NCI-H1105 (cell line): Measurements from ENCODE around the gene ACTR1B.
"Not testable (repeated sequence)": the region's sequence is repeated elsewhere in the genome, so short reads cannot be mapped to it uniquely, and the experiment has no call there.

ENCODE experiments used
- DNase-seq: peaks from one replicate; lab custom pipeline; 2025; lab: John Stamatoyannopoulos, UW

The ACTR1B gene

GRCh38 chr2:97663962-97664635 lies at the start of gene ACTR1B:
ACTR1B (minus strand) TSS chr2:97664044; CDS start chr2:97663890, 154 bp downstream.
- peak; percentile 96 for DNase-seq

- DNase-seq, result no peak
Observed at GRCh38 chr2:97712693-97713295, 49.0 kb upstream of the ACTR1B start.

- DNase-seq, result not testable (repeated sequence)
Observed at GRCh38 chr2:97712175-97712574, 48.3 kb upstream of the ACTR1B start.

- no peak for DNase-seq
Observed at GRCh38 chr2:97711394-97711711, 47.5 kb upstream of the ACTR1B start.

DNA sequence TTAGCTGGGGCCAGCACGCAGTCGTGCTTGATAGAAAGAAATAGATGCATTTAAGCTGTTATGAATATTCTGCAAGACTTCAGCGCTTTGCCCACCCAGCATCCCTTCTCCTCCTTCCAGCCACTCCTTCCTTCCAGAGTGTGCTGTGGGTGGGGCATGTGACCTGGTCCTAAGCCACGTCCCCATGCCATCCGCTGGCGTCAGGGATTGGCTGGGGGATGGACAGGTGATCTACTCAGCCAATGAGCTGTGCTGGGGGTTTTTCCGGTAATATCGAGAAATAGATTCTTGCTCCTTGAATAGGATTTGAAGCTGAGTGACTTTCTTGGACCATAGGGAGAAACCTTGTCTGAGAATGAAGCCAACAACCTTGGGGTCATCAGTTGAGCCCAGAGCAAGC lies 44.8 kb upstream of the ACTR1B start:
- DNase-seq, result no peak

DNA sequence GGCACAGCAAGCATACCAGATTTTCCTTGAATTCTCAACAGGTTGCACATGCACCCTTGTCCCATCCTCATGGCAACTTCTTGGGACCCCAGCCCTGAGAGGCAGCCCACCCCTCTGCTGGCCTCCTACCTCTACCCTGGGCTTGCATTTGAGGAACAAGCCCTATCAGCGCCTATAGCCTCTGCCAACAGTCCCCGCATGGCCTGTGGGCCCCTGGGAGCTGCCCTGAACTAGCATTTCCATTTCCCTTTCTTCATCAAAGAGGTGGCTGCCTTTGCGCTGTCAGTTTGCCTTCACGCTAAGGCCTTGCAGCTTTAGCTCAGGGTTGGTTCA lies 44.2 kb upstream of the ACTR1B start:
- DNase-seq, result no peak

DNA sequence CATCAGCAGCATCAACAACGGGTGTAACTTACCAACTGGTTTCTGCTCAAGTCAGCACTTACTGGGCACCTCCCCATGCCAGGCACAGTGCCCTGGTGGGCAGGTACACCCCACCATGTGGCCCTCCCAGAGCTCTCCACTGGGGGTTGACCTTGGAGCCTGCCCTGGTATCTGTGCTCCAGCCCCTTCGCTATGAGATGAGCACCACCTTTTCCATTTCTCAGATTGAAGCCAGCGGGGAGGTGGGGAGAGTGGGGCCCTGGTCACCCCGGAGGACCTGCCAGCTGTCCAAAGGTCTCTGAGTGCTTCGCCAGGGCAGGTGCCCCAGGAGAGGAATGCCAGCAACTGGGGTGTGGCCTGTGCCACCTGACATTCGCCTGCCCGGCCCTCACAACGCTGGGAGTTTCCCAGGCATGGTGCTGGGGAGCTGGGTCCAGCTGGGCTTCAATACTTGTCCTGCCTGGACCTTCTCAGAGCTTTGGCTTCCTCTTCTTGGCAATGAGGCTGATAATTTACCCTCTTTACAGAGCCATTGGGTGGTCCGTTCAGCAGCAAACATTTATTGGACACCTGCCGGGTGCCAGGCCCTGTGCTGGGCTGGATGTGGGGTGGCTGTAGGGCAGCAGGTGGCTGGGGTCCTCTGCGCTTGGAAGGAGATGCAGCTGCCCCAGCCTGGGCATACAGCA lies 43.7 kb upstream of the ACTR1B start:
- no peak for DNase-seq

GRCh38 chr2:97706708-97707345 lies 43.0 kb upstream of the ACTR1B start:
- DNase-seq, result no peak

- DNase-seq, result no peak
Observed at GRCh38 chr2:97706112-97706511, 42.3 kb upstream of the ACTR1B start.

GRCh38 chr2:97704989-97705388 lies 41.1 kb upstream of the ACTR1B start:
- no peak for DNase-seq

DNA sequence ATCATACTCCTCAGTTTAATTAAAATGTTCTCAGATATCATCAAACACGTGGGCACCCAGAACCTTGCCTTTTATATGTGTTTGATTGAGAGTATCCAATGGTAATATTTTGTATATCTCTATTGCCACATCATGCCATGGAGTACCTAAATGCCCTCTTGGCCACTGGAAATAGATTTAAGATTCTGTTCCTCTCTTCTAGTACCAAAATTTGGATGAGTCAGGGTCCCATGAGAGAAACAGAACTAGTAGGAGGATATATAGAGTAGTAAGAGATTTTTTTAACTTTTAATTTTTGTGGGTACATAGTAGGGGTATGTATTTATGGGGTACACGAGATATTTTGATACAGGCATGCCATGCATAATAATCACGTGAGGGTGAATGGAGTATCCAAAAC lies 39.9 kb upstream of the ACTR1B start:
- DNase-seq, result no peak

- no peak for DNase-seq
Observed at GRCh38 chr2:97702731-97703470, 39.1 kb upstream of the ACTR1B start.

DNA sequence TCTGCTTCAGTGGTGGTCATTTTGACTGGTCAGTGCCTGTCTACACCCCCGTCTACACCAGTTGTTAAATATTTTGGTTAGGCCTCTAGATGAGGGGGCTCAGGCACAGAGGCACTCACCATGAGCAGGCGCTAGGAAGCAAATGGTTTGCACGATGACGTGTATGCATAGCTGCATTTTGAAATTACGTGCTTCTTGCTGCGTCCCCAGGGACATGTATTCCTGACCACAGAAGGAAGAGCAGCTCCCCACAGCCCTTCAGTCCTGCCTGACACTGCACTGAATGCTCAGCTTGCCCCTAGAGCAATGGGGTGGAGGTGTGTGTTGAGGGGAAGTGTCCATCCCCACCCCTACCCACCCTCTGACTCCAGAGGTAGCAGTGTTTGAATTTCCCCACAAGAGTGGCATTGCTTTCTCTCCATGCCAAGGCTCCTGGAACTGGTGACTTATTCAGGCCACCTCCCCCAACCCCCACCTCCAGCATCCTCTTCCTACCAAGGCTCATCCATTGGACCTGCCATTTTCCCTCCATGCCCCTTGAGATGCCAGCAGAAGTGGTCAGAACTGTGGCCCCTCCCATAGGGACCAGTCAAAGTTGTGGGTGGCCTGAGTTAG lies 38.1 kb upstream of the ACTR1B start:
- no peak for DNase-seq

DNA sequence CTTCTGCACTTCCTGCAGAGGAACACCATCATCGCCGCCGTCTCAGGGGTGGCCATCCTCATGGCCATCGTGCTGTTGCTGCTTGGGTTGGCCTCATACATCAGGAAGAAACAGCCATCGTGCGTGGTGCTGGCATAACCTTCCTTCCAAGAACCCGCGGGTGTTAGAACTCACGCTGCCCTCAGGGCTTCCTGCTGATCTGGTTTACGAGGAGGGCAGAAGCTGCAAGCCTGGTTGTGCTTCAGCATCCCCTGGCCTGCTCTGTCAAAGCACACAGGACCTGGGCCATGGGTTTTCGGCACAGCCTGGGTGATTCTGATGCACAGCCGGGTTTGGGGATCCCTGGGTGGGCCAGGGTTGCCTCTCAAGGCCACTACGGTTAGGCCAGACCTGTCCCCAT lies 37.3 kb upstream of the ACTR1B start:
- no peak for DNase-seq

- DNase-seq, result peak; percentile 32
Observed at GRCh38 chr2:97699765-97700444, 36.1 kb upstream of the ACTR1B start.

- no peak for DNase-seq
Observed at GRCh38 chr2:97698530-97698929, 34.7 kb upstream of the ACTR1B start.

GRCh38 chr2:97697252-97698235 lies 33.7 kb upstream of the ACTR1B start:
- DNase-seq, result peak; percentile 75

DNA sequence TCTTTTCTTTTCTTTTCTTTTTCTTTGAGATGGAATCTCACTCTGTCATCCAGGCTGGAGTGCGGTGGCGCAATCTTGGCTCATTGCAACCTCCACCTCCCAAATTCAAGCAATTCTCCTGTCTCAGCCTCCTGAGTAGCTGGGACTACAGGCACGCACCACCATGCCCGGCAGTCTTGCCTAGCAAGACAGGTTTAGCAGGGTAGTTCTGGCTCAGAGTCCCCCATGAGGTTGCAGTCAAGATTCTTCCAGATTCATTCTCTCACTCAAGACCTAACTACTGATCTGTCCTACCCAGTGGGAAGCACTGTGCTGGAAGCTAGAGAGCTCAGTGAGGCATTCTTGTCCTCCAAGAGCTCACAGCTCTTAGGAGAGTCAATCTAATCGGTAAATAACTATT lies 31.9 kb upstream of the ACTR1B start:
- DNase-seq, result no peak

GRCh38 chr2:97693476-97693875 lies 29.6 kb upstream of the ACTR1B start:
- DNase-seq, result no peak

- DNase-seq, result no peak
Observed at GRCh38 chr2:97691166-97691565, 27.3 kb upstream of the ACTR1B start.
